ENCODE results near the gene ACSS1. TPM values are rescaled to one million over a fixed set of nuclear protein-coding genes. Genes with fewer than 3 reads are reported as not detected.

Gene ACSS1
- polyA plus RNA-seq, 1 donor = 28.4 TPM

DNA sequence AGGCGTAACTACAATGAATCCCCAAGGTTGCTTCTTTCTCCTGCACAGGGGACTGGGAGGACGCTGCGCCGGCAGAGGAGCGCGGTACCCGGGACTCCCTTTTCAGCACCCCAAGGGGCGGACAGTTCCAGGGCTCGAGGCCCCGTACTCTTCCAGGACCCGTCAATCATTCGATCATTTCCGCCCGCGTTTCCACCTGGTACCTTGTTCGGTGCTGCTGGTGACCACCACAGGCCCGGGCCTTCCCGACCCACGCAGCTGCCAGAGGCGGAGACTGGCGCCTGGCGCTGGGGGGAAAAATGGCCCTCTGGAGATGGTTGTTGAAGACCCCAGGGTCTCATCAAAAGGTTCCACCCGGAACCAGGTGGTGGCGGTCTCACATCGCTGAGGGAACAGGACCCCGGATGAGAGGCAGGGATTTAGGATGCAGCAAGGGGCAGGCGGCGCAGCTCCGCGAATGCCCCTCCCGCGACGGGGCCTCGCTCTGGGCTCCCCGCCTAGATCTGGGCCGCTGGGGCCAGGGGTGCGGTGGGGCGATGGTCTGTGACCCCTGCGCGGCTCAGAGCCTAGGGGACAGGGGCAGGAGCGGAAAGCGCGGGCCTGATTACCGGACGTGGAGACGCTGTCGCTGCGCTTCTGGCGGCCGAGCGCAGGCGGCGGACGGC is 23.3 kb upstream of the ACSS1 start:
- DNase-seq = peak; percentile 69

DNA sequence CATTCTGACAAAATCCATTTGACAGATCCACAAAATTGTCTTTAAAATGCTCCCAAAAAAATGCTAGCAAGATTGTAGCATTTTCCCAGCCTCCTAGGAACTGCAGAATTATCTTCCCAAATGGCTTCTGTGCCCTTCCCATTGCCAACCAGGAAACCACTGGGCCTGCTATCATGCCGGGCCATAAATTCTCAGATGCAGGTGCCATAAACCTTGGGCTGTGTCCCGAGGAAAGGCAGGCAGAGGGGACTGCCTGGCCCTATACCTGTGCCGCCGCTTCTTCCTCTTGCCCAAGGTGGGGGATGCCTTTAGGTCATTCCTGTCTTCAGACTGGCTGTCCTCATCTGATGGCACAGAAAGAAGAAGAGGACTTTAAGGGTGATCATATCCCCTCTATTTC is 21.2 kb upstream of the ACSS1 start:
- no peak for DNase-seq

DNA sequence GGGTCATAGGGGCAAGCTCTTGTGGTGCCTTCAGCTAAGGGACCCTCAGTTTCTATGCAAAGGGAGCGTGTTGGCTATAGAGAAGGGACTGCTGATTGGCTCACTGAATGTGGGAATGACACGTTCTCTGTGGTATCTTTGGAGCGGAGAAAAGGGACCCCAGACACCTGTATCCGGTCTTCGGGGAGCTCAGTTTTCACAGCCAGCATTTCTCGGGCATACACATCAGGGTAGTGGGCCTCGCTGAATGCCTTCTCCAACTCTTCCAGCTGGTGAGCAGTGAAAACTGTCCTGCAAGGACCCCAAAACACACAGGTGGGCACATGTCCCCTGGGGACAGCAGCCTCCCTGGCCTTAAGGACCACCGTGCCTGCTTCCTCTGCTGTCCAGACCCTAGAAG is 20.7 kb upstream of the ACSS1 start:
- DNase-seq = no peak

DNA sequence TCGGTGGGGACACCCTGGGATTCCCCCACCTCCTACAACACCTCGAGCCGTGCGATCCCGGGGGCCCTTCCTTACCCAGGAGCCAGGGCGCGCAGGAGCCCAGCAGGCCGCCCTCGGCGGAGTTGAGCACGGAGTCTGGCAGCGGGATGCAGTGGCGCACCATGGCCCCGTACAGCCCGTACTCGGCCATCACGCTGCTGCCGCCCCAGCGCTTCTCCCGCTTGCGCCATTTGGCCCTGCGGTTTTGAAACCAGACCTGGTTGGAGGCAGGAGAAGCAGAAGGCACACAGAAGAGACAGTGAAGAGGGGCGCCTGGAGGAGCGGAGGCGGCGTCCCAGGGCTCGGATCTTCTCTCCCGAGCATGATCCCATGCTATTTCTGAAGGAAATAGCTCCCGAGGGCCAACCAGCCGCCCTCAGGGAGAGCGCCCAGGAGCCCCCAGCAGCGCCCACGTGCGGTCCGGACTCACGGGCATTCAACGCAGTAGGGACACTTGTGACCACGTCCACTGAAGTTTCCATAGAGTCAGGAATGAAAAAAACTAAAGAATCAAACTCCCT is 19.8 kb upstream of the ACSS1 start:
- DNase-seq = no peak

- no peak for DNase-seq
Measured at GRCh38 chr20:25076731-25077609, 19.0 kb upstream of the ACSS1 start.

DNA sequence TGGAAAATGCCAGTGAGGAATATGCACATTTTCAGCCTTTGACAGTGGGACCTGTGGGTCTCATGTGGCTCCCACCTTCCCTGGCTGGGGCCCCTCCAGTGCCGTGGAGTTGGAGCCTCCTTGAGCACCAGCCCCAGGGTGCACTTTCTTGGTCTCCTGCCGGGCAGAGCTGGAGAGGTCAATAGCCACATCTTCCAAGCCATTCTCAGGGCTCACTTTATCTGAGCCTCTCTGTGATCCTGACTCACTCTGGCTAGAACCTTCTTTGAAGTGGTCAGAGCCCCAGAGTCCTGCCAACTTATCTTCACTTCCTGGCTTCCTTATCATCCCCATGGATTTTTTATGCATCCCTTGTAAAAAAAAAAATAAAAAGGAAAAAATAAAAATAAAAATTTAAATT is 18.3 kb upstream of the ACSS1 start:
- DNase-seq = no peak

GRCh38 chr20:25073544-25073943 is 15.6 kb upstream of the ACSS1 start:
- no peak for DNase-seq

DNA sequence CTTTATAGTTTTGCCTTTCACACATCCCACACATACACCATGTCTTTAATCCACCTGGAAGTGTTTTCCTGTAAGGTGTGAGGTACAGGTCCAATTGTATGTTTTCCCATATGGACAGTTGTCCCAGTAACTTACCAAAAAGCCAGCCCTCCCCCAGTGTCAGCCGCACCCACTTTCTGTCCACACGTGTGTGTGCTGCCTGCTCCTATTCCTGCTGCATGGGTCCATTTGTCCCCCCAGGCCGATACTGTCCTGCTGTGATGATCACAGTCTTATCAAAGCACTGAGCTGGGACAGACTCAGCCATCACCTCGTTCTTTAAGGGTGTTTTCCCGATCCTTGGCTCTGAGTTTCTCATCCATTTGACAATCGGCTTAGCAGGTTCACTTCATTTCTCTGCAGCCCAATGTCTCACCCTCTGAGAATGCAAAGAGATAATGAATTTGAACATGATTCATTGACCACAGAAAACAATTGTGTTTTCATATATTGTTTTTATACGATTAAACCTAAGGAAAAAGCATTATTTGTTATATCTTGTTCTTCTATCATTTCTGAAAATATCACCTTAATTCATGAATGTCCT is 14.4 kb upstream of the ACSS1 start:
- DNase-seq = no peak

DNA sequence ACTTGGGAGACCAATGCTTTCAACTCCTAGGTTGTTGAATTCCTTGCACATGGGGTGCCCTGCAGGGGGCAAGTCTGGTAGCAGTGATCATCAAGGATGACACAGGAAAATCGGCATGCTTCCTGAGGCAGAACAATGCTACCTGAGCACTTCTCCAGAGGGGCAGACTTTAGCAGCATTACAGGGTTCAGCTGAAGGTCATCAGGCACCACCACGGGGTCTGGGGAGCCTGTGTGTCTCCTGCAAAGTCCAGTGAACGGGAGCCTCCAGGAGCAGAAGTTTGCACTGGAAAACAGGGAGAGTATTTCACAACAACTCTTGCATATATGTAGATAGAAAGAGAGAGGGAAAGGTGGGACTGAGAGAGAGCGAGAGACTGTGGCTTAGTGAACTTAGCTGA is 13.8 kb upstream of the ACSS1 start:
- DNase-seq = no peak

DNA sequence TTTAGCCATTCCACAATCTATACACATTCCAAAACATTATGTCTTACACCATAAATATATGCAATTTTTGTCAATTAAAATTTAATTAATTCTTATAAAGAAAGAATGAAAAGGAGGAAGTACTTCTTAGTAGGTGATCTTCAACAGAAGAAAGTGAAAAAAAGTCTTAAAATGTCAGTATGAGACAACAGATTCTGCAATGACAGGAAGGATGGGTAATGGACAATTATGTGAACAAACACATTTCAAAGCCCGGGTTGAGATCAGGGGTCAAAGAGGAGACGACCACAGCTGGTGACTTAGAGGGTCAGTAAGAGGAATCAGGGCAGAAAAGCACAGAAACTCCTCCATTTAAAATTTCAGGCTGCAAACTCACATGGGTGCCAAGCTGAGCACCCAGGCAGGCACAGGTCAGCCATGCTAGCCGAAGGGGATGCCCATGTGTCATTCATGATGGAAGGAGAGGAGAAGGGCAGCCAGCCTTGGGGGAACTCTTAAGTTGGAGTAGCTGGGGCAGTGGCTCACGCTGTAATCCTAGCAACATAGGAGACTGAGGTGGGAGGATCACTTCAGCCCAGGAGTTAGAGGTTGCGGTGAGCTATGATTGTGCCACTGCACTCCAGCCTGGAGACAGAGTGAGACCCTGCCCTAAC is 13.0 kb upstream of the ACSS1 start:
- no peak for DNase-seq

DNA sequence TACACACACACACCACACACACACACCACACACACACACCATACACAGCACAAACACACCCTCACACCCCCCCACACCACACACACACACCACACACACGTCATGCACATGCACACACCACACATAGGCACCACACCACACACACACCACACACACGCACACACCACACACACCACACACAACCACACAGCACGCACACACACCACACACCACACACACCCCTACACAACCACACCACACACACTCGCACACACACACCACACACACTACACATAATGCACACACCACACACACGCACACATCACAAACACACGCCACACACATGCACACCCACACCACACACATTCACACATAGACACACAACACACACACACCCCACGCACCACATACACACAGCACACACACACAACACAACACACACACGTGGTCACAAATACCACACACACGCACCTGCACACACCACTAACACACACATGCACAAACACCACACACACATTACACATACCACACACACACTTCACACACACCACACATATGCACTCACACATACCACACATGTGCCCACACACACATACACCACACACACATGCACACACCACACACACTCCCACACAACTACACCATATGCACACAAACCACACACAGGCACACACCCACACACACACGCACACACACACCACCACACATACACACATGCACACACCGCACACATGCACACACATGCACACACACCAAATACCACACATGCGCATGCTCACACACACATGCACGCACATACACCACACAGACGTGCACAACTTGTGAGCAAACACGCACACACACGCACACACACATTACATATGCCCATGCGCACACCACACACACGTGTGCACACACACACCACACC is 9.4 kb upstream of the ACSS1 start:
- no peak for DNase-seq

GRCh38 chr20:25066386-25066785 is 8.4 kb upstream of the ACSS1 start:
- DNase-seq = no peak

DNA sequence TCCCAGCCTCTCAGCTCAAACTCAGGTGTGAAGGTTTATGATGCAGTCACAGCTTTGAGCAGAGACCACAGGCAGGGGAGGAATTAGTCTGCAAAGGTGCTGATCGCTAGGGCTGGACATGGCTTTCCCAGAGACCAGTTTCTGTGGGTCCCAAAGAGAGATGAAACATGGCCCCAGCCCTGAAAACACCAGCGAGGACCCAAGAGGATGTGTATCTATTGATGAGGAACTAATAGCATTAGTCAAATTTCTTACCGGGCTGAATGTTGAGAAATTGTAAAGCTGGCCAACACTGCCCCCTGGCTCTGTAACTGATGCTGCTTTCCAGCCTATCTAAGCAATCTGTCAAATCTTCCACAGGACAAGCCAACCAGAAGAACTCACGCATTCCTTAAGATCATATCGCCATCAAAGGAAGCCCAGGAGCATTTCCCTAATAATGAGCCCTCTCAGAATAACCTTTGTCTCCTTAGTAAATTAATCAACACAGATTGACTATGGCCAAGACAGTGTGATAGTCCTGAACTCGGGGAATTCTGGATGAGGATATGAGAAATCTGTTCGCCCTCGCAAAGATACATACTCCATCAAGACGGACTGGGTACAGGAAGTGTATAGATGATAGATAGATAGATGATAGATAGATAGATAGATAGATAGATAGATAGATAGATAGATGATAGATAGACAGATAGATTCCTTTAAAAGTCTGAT is 7.8 kb upstream of the ACSS1 start:
- no peak for DNase-seq

DNA sequence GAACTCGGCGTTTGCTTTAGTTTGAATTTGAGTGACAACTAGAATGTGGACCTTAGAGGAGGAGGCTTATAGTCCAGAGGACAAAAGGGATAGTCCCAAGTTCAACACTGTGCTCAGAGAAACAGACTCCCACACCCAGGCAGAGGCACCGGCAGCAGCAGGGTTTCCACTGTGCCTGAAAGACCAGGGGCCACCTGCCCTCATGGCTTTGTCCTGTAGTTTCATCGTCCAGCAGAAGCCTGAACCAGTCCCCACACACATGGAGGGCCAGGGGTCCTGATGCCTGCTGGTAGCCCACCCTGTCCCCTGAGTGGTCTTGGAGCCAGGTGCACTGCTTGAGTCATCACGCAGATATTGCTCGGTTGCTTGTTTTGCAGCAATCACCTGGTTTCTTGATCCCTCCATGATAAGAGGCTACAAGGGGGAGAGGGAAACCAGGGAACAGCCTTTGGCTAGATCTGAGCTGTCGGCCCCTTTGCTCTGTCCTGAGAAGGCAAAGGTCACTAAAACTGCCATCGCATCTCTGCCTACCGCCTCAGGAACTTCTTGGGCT is 7.2 kb upstream of the ACSS1 start:
- no peak for DNase-seq

- no peak for DNase-seq
Measured at GRCh38 chr20:25064561-25065071, 6.7 kb upstream of the ACSS1 start.

- no peak for DNase-seq
Measured at GRCh38 chr20:25063981-25064380, 6.0 kb upstream of the ACSS1 start.

DNA sequence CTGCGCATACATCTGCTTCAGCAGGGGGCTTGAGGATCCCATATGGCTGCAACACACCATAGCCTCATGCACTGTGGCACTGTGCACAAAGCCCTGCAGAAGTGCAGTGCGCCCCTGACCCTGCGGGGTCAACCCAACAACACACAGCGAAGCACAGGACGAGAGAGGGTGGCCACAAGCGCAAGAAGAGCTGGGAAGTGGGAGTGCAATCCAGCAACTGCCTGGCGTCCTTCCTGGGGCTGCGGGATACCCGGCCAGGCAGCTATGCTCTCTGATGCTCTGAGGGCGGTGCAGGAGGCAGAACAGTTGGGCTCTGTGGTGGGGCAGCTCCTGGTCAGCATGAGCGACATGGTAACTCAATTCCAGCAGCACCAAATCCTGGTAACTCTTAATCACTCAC is 5.6 kb upstream of the ACSS1 start:
- DNase-seq = no peak

DNA sequence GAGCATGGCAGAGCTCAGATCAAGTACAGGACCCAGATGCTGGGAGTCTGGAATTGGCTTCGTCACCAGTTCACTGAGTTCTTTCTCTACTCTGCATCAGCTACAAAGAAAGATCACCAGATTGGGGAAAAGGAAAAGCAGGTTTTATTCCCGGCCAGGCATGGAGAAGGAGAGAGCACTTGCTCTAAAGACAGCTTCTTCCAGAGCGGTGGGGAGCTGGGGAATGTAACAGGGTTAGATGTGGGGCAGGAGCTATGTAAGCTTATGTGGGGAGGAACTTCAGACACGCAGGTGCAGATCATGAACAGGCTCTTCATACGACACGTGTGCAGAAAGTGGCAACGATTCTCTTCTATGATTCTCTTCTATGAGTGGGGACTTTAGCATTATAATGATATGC is 4.9 kb upstream of the ACSS1 start:
- no peak for DNase-seq

DNA sequence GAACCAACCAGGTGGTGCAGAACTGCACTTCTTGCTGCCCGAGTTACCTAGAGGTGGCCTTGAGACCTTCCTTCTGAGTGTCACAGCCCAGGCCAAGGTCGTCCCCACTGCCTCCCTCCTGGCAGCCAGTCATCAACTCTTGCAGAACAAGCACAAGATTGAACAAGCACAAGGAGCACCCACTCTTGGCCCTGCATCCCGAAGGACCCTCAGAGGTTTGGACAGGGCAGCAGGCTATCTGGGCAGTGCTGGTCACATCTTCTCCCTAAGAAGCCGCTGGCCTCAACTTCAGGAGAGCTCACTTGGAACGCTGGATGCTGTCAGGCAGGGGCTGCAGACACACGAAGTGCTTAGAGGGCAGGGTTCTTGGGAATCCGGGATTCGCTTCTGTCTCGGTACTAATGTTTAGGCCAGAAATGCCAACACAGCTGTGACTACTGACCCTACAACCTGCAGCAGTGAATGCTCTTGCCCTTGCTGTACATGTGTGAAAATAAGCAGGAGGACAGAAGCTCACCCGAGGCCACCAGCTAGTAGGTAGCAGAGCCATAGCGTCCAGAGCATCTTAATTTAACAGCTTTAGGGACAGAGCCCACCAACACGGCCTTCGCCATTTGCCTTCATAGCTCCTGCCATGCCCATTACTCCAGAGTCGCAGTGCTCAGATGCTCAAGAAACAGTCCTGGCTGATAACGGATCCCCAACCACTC is 4.0 kb upstream of the ACSS1 start:
- DNase-seq = no peak
